ENCODE measurements around the gene BORCS8. TPM values are rescaled to one million over a fixed set of nuclear protein-coding genes. Genes with fewer than 3 reads are reported as not detected.

BORCS8 gene
- total and polyA plus RNA-seq, 2 of the 4 experiments (the other 2 are of a cell fraction): 16.7 to 33.9 TPM

GRCh38 chr19:19171821-19172532 is 20.0 kb downstream of the BORCS8 start:
- no peaks in the 10 kb centered on the region for H3K27me3 ChIP-seq (ENCODE audit: control insufficient read depth, insufficient read depth, low read length)
- H3K79me1 ChIP-seq (ENCODE audit: low read depth in 1 of 2, low read length in 2 of 2): no peaks in the 10 kb centered on the region
- peak overlapping the region; percentile 69 for H2BK5ac ChIP-seq (ENCODE audit: low read depth, low read length, poor library complexity, severe bottlenecking)
- H4K8ac ChIP-seq (ENCODE audit: low read depth in 2 of 2, low read length in 2 of 2): peak overlapping the region; percentile 92 to 97
- peaks cover 24% of the 10 kb centered on the region for H3K4me1 ChIP-seq (ENCODE audit: control insufficient read depth, insufficient read depth, low read length)
- POLR2A ChIA-PET (ENCODE audit: unreplicated experiment): no interaction called here
- H4K5ac ChIP-seq (ENCODE audit: low read depth, low read length): peak overlapping the region; percentile 98
- ATAC-seq (ENCODE audit: low read depth): peak; percentile 86
- no TSS peak for BruUV-seq (replicated peaks)
- no peaks in the 10 kb centered on the region; the same call in 1 of the 2 replicates for H4K20me1 ChIP-seq (ENCODE audit: insufficient read depth, low read length)
- DNase-seq: peak; percentile 78
- CTCF ChIA-PET: no interaction called here
- peak overlapping the region; percentile 96 for H2AK9ac ChIP-seq (replicated peaks; ENCODE audit: low read depth, low read length, poor library complexity)
- H3K27ac ChIP-seq (ENCODE audit: insufficient read depth, low read length): peak overlapping the region; percentile 80
- peak overlapping the region; percentile 97 for H2BK15ac ChIP-seq (ENCODE audit: low read depth, low read length)
- H3K56ac ChIP-seq (ENCODE audit: extremely low read depth, insufficient read depth, low read length): peak overlapping the region; percentile 63; the same call in 1 of the 2 replicates
- H2AK5ac ChIP-seq (ENCODE audit: low read depth, low read length): peak overlapping the region; percentile 98
- no peak overlapping the region for H3K4me3 ChIP-seq (ENCODE audit: insufficient read depth, low read depth, low read length)
- peak overlapping the region; percentile 99 for H4K91ac ChIP-seq (ENCODE audit: insufficient read depth, low read depth, low read length)
- peak overlapping the region; percentile 96 for H3K14ac ChIP-seq (replicated peaks; ENCODE audit: low read depth, low read length)
- peak overlapping the region; percentile 91 for H3K23ac ChIP-seq (ENCODE audit: low read depth, low read length)
- H2AFZ ChIP-seq (replicated peaks; ENCODE audit: low read length, poor library complexity): peak overlapping the region; percentile 39
- H3K9me1 ChIP-seq (ENCODE audit: insufficient read depth, low read length): peaks cover 11% of the 10 kb centered on the region
- H2BK20ac ChIP-seq (ENCODE audit: low read depth, low read length): peak overlapping the region; percentile 96
- H3K18ac ChIP-seq (ENCODE audit: low read depth, low read length): peak overlapping the region; percentile 95
- H3K4me2 ChIP-seq (ENCODE audit: low read depth, low read length): peak overlapping the region; percentile 66
- in situ Hi-C loops (cut with MboI; ENCODE audit: low sequenced_read_pairs): no loop called here
- peaks cover 5% of the 10 kb centered on the region; the same call in 1 of the 2 replicates for H3K36me3 ChIP-seq (ENCODE audit: control insufficient read depth, insufficient read depth, low read length)
- H3K4ac ChIP-seq (ENCODE audit: low read depth, low read length): peak overlapping the region; percentile 98
- peak overlapping the region; percentile 99 for H2BK120ac ChIP-seq (ENCODE audit: low read depth, low read length)
- WGBS, 2 experiments (ENCODE audit: extremely low coverage in 2 of 2, insufficient read length in 1 of 2): 46% methylated on average over 4 of the region's 8 CpGs; no CpG with 5 or more reads in 1 of the 2 experiments
- peak overlapping the region; percentile 68 for H3K9ac ChIP-seq (ENCODE audit: low read depth, low read length)
- no peaks in the 10 kb centered on the region for H3K9me3 ChIP-seq (ENCODE audit: control insufficient read depth, insufficient read depth, low read length)
- intact Hi-C loops (cut with micrococcal nuclease): loop anchor here (10.0 kb wide), 1 partner anchor 107 kb away; the partner anchor contains the start of gene SLC25A42
- dilution Hi-C loops (cut with HindIII; ENCODE audit: low sequenced_read_pairs, unreplicated experiment): no loop called here
- TF ChIP-seq BHLHE40 (IDR thresholded peaks at IDR 0.05; ENCODE audit: low read depth, low read length): peak; percentile 18; the same call in 1 of the 2 replicates
- no peak for TF ChIP-seq RFX5 (IDR thresholded peaks at IDR 0.05; ENCODE audit: low read depth, low read length)
- no peak for TF ChIP-seq RAD21 (IDR thresholded peaks at IDR 0.05; ENCODE audit: low read length)
- no peak for TF ChIP-seq CTCF (conservative IDR thresholded peaks at IDR 0.05; ENCODE audit: low read depth, low read length)
- TF ChIP-seq MXI1 (IDR thresholded peaks at IDR 0.05; ENCODE audit: borderline replicate concordance, low read depth, low read length): no peak
- no peak for TF ChIP-seq SMC3 (IDR thresholded peaks at IDR 0.05; ENCODE audit: low read depth, low read length)
- peak; percentile 97 for TF ChIP-seq CEBPB (IDR thresholded peaks at IDR 0.05; ENCODE audit: low read depth, low read length)
- TF ChIP-seq, protein P1, sequence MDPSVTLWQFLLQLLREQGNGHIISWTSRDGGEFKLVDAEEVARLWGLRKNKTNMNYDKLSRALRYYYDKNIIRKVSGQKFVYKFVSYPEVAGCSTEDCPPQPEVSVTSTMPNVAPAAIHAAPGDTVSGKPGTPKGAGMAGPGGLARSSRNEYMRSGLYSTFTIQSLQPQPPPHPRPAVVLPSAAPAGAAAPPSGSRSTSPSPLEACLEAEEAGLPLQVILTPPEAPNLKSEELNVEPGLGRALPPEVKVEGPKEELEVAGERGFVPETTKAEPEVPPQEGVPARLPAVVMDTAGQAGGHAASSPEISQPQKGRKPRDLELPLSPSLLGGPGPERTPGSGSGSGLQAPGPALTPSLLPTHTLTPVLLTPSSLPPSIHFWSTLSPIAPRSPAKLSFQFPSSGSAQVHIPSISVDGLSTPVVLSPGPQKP (IDR thresholded peaks at IDR 0.05; ENCODE audit: borderline replicate concordance, low read depth, low read length): no peak
- no peak for TF ChIP-seq POLR2A (IDR thresholded peaks at IDR 0.05; ENCODE audit: low read depth, low read length)
- no peak for TF ChIP-seq RCOR1 (IDR thresholded peaks at IDR 0.05; ENCODE audit: insufficient replicate concordance, low read length)
- TF ChIP-seq FOS (IDR thresholded peaks at IDR 0.05; ENCODE audit: low read depth, low read length): no peak
- TF ChIP-seq NFE2L2 (IDR thresholded peaks at IDR 0.05; ENCODE audit: low read depth, low read length): no peak
- no peak for TF ChIP-seq CHD1 (IDR thresholded peaks at IDR 0.05; ENCODE audit: low read depth, low read length)
- TF ChIP-seq USF2 (IDR thresholded peaks at IDR 0.05; ENCODE audit: low read depth, low read length): no peak
- peak; percentile 96; the same call in 1 of the 2 replicates for TF ChIP-seq MAZ (IDR thresholded peaks at IDR 0.05; ENCODE audit: borderline replicate concordance, low read depth, low read length)

Measured in IMR-90 (cell line).